ENCODE results near the gene NOXA1.

Gene NOXA1

GRCh38 chr9:137427454-137428310 lies 4.5 kb downstream of the NOXA1 start:
- no peak for DNase-seq (ENCODE audit: low spot score)

GRCh38 chr9:137428311-137428630 lies 5.1 kb downstream of the NOXA1 start:
- no peak for DNase-seq (ENCODE audit: low spot score)

- DNase-seq (ENCODE audit: low spot score), result peak; percentile 17
Observed at GRCh38 chr9:137428841-137429545, 5.8 kb downstream of the NOXA1 start.

GRCh38 chr9:137429546-137429890 lies 6.3 kb downstream of the NOXA1 start:
- DNase-seq (ENCODE audit: low spot score), result no peak

- DNase-seq (ENCODE audit: low spot score), result peak; percentile 91
Observed at GRCh38 chr9:137429974-137430722, 7.0 kb downstream of the NOXA1 start.

- no peak for DNase-seq (ENCODE audit: low spot score)
Observed at GRCh38 chr9:137430723-137431415, 7.7 kb downstream of the NOXA1 start.

GRCh38 chr9:137431416-137431931 lies 8.3 kb downstream of the NOXA1 start:
- DNase-seq (ENCODE audit: low spot score), result no peak

GRCh38 chr9:137432687-137433348 lies 9.6 kb downstream of the NOXA1 start:
- DNase-seq (ENCODE audit: low spot score), result no peak

GRCh38 chr9:137433349-137433915 lies 10.2 kb downstream of the NOXA1 start:
- no peak for DNase-seq (ENCODE audit: low spot score)

GRCh38 chr9:137433916-137434431 lies 10.8 kb downstream of the NOXA1 start:
- DNase-seq (ENCODE audit: low spot score), result no peak

GRCh38 chr9:137434498-137435380 lies 11.5 kb downstream of the NOXA1 start:
- peak; percentile 6 for DNase-seq (ENCODE audit: low spot score)

- no peak for DNase-seq (ENCODE audit: low spot score)
Observed at GRCh38 chr9:137435381-137435891, 12.2 kb downstream of the NOXA1 start.

GRCh38 chr9:137435980-137436760 lies 13.0 kb downstream of the NOXA1 start:
- peak; percentile 68 for DNase-seq (ENCODE audit: low spot score)

GRCh38 chr9:137436761-137437600 lies 13.8 kb downstream of the NOXA1 start:
- DNase-seq (ENCODE audit: low spot score), result peak; percentile 6

- peak; percentile 10 for DNase-seq (ENCODE audit: low spot score)
Observed at GRCh38 chr9:137437691-137438590, 14.7 kb downstream of the NOXA1 start.

- peak; percentile 6 for DNase-seq (ENCODE audit: low spot score)
Observed at GRCh38 chr9:137438591-137439157, 15.5 kb downstream of the NOXA1 start.

Measured in iPS-NIHi11 (cell line).